Activated naive CD4-positive, alpha-beta T cell treated with anti-CD3 and anti-CD28 coated beads, Interleukin-2, amount 50 U/mL, for 72 hours (primary cell): ENCODE data around the gene KRTCAP2. TPM values are rescaled to one million over a fixed set of nuclear protein-coding genes. Genes with fewer than 3 reads are reported as not detected.
A peak's percentile ranks its signal among the peaks of the same experiment; 100 is the strongest.
"Not testable (repeated sequence)": the region's sequence is repeated elsewhere in the genome, so short reads cannot be mapped to it uniquely, and the experiment has no call there.

ENCODE experiments used
- ATAC-seq, 2 donors: fragments of 150-1000 bp; cut with Tn5 transposase; 2 replicates each; pipeline ENCODE4 v1.10.0; 2021; ENCODE audit warnings: mild to moderate bottlenecking in 2 of 2, moderate library complexity in 2 of 2
- DNase-seq, 2 donors: peaks; one replicate each; pipeline ENCODE4 v3.0.0; 2021 to 2022; ENCODE audit warnings: low spot score in 2 of 2
- H3K27ac Mint-ChIP-seq, 2 donors: one replicate each; pipeline ENCODE4 v1.8.0; 2022; ENCODE audit warnings: mild to moderate bottlenecking in 2 of 2, mixed read lengths in 2 of 2
- H3K36me3 Mint-ChIP-seq, 2 donors: one replicate each; pipeline ENCODE4 v1.8.0; 2022; ENCODE audit warnings: mixed read lengths in 2 of 2
- H3K9me3 Mint-ChIP-seq, 2 donors: one replicate each; pipeline ENCODE4 v1.8.0; 2022; ENCODE audit warnings: mixed read lengths in 2 of 2
- total RNA-seq, 2 donors: library from RNA; stranded (reverse); gene quantifications; one replicate each; pipeline ENCODE4 v1.2.3, GENCODE V29; 2022

KRTCAP2 gene
- total RNA-seq, 2 donors from 2014 or later, result 106 to 162 TPM

- DNase-seq (peak; percentile 84 to 89), ATAC-seq (peak; percentile 78 to 83)
- no peaks in the 10 kb centered on the region for H3K9me3 Mint-ChIP-seq
- H3K27ac Mint-ChIP-seq, result peak overlapping the region in 1 of 2 donors; percentile 72
- H3K36me3 Mint-ChIP-seq, result peaks cover 6% of the 10 kb centered on the region in 2 donors
Measured at GRCh38 chr1:155167166-155168104, 5.7 kb downstream of the KRTCAP2 start.

GRCh38 chr1:155166471-155167165, 6.5 kb downstream of the KRTCAP2 start:
- DNase-seq (no peak), ATAC-seq (no peak)
- H3K36me3 Mint-ChIP-seq, result no peaks in the 10 kb centered on the region
- peak overlapping the region in 1 of 2 donors; percentile 44 for H3K27ac Mint-ChIP-seq
- no peaks in the 10 kb centered on the region for H3K9me3 Mint-ChIP-seq

GRCh38 chr1:155166051-155166470, 7.0 kb downstream of the KRTCAP2 start:
- ATAC-seq, result no peak

GRCh38 chr1:155164625-155165024, 8.5 kb downstream of the KRTCAP2 start:
- not testable (repeated sequence) for H3K36me3 Mint-ChIP-seq, H3K9me3 Mint-ChIP-seq, H3K27ac Mint-ChIP-seq, ATAC-seq, DNase-seq

More at GRCh38 chr1:155166051-155166470, 7.0 kb downstream of the KRTCAP2 start:
- no peaks in the 10 kb centered on the region for H3K9me3 Mint-ChIP-seq
- H3K36me3 Mint-ChIP-seq, result no peaks in the 10 kb centered on the region
- no peak for DNase-seq
- H3K27ac Mint-ChIP-seq, result no peak overlapping the region

- ATAC-seq, H3K36me3 Mint-ChIP-seq, H3K27ac Mint-ChIP-seq: not testable (repeated sequence)
Measured at GRCh38 chr1:155163785-155164184, 9.3 kb downstream of the KRTCAP2 start.

GRCh38 chr1:155162631-155163030, 10.5 kb downstream of the KRTCAP2 start:
- H3K36me3 Mint-ChIP-seq, H3K27ac Mint-ChIP-seq, DNase-seq, ATAC-seq, H3K9me3 Mint-ChIP-seq: not testable (repeated sequence)

More at GRCh38 chr1:155163785-155164184, 9.3 kb downstream of the KRTCAP2 start:
- DNase-seq, H3K9me3 Mint-ChIP-seq: not testable (repeated sequence)

- no peaks in the 10 kb centered on the region for H3K36me3 Mint-ChIP-seq
- no peaks in the 10 kb centered on the region for H3K9me3 Mint-ChIP-seq
- no peak for DNase-seq
- ATAC-seq, result no peak
- H3K27ac Mint-ChIP-seq, result no peak overlapping the region
Measured at GRCh38 chr1:155160128-155160527, 13.0 kb downstream of the KRTCAP2 start.

- Mint-ChIP-seq H3K36me3 (no peaks in the 10 kb centered on the region), H3K9me3 (no peaks in the 10 kb centered on the region), H3K27ac (peak overlapping the region in 1 of 2 donors; percentile 64)
- DNase-seq (no peak), ATAC-seq (no peak)
Measured at GRCh38 chr1:155158991-155159390, 14.1 kb downstream of the KRTCAP2 start.

- H3K9me3 Mint-ChIP-seq, ATAC-seq, H3K36me3 Mint-ChIP-seq, DNase-seq, H3K27ac Mint-ChIP-seq: not testable (repeated sequence)
Measured at GRCh38 chr1:155155996-155156643, 17.0 kb downstream of the KRTCAP2 start.

- Mint-ChIP-seq H3K9me3 (no peaks in the 10 kb centered on the region), H3K27ac (no peak overlapping the region)
Measured at GRCh38 chr1:155145491-155145890, 27.6 kb downstream of the KRTCAP2 start.

GRCh38 chr1:155141749-155142148, 31.4 kb downstream of the KRTCAP2 start:
- Mint-ChIP-seq H3K9me3 (no peaks in the 10 kb centered on the region), H3K36me3 (peaks cover 30 to 31% of the 10 kb centered on the region in 2 donors), H3K27ac (no peak overlapping the region)
- ATAC-seq (no peak), DNase-seq (no peak)

More at GRCh38 chr1:155145491-155145890, 27.6 kb downstream of the KRTCAP2 start:
- H3K36me3 Mint-ChIP-seq, result peaks cover 1 to 2% of the 10 kb centered on the region in 2 donors
- ATAC-seq (no peak), DNase-seq (no peak)

- H3K9me3 Mint-ChIP-seq, result no peaks in the 10 kb centered on the region
- DNase-seq, result no peak
- H3K36me3 Mint-ChIP-seq, result peaks cover 32 to 35% of the 10 kb centered on the region in 2 donors
- H3K27ac Mint-ChIP-seq, result peak overlapping the region; percentile 94 to 98
- ATAC-seq, result no peak
Measured at GRCh38 chr1:155140630-155140953, 32.5 kb downstream of the KRTCAP2 start.

GRCh38 chr1:155139895-155140629, 33.0 kb downstream of the KRTCAP2 start, which contains the start of gene DPM3:
Gene DPM3, minus strand, starts transcription at chr1:155140531. Its CDS starts 291 bp downstream, at chr1:155140240.
- DNase-seq, result peak; percentile 88
- Mint-ChIP-seq H3K36me3 (peaks cover 32 to 36% of the 10 kb centered on the region in 2 donors), H3K9me3 (no peaks in the 10 kb centered on the region), H3K27ac (peak within 1 kb of the TSS; percentile 94 to 98)
- peak; percentile 71 to 80 for ATAC-seq

GRCh38 chr1:155137154-155137949, 35.8 kb downstream of the KRTCAP2 start:
- H3K27ac Mint-ChIP-seq, result peak overlapping the region; percentile 94 to 98
- no peaks in the 10 kb centered on the region for H3K9me3 Mint-ChIP-seq
- no peak for ATAC-seq
- DNase-seq, result no peak
- peaks cover 32 to 36% of the 10 kb centered on the region in 2 donors for H3K36me3 Mint-ChIP-seq

GRCh38 chr1:155136748-155137147, 36.4 kb downstream of the KRTCAP2 start:
- ATAC-seq, result no peak
- DNase-seq, result no peak
- no peaks in the 10 kb centered on the region for H3K9me3 Mint-ChIP-seq
- peak overlapping the region; percentile 94 to 98 for H3K27ac Mint-ChIP-seq
- peaks cover 32 to 36% of the 10 kb centered on the region in 2 donors for H3K36me3 Mint-ChIP-seq
